ENCODE data around the gene NRF1.
"Not testable (repeated sequence)": the region's sequence is repeated elsewhere in the genome, so short reads cannot be mapped to it uniquely, and the experiment has no call there.

Gene NRF1

DNA sequence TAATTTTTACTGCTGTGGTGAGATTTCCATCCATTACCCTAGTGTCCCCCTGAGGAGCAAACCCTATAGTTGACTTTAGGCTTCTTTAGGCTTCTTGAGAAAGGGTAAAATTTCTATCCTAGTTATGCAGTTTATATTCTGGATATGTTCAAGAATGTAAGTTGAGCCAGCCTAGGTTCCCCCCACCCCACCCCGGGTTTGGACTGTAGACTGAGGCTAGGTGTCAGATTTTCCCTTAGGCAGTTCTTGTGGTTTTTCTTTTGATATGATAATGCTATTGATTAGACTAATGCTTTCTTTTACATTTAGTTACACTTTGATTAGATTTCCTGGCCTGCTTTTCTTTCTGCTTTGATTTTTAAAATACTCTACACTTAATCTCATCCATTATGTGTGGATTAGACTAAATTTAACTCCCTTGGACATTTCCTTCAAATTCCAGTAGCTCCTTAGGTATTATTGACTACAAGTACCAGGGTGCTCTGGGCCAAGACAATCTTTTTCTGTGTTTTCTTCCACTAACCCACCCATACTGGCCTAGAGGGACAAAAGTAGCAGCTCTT, 37.7 kb downstream of the NRF1 start:
- no peak for DNase-seq

DNA sequence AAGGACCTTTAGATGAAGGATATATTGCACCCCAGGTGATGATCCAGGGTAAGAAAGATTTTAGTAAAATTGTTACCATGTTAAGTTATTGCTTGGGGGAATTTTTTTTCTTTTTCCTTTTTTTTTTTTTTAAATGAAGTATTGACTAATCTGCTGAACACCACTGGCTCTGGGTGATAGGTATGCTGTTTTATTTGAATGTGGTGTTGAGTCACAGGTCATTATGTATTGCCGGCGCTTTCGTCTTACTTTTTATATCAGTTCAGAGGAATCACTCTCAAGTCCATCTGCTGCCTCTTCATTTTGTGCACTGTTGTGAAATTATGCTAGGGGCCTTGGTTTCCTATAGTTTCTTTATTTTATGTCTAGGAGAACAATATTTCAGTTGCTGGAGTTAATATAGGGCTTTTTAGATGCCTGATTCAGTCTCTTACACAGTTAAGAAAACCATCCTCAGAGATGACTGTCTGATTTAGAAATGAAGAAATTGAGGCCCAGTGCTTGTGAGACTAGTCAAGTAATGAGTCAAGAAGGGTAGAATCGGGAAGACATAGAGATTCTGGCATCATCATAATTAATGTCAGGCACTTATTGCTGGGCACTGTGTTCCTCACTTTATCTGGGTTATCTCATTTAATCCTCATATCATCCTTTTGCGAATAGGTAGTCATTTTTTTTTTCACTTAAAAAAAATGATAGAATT, 38.7 kb downstream of the NRF1 start:
- DNase-seq = no peak

DNA sequence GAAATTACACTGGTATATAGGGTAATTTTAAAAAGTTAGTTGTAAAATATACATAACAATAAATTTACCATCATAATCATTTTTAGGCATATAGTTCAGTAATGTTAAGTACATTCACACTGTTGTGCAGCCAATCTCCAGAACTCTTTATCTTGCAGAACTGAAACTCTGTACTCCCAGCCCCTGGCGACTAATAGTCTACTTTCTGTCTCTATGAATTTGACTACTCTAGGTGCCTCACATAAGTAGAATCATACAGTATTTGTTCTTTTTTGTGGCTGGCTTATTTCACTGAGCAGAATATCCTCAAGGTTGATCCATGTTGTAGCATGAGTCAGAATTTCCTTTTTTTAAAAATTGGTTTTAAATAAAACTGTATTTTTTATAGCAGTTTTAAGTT, 41.4 kb downstream of the NRF1 start:
- no peak for DNase-seq

DNA sequence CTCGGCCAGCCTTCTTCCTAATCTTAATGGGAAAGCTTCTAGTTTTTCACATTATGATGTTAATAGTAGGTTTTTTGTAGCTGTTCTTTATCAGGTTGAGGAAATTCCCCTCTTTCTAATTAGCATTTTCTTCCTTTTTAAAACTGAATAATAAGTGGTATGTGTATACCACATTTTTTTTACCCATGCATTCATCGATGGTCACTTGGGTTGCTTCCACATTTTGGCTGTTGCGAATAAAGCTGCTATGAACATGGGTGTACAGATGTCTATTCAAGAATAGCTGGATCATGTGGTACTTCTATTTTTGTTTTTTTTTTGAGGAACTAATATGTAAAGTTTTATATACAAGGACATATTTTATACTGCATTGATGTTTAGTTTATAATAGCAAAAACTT, 44.3 kb downstream of the NRF1 start:
- no peak for DNase-seq

DNA sequence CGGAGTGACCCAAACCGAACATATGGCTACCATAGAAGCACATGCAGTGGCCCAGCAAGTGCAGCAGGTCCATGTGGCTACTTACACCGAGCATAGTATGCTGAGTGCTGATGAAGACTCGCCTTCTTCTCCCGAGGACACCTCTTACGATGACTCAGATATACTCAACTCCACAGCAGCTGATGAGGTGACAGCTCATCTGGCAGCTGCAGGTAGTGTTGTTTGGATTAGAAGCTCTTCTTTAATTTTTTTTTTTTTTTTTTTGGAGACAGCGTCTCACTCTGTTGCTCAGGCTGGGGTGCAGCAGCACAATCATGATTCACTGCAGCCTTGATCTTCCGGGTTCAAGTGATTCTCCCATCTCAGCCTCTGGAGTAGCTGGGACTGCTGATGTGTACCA, 45.8 kb downstream of the NRF1 start:
- DNase-seq = no peak

DNA sequence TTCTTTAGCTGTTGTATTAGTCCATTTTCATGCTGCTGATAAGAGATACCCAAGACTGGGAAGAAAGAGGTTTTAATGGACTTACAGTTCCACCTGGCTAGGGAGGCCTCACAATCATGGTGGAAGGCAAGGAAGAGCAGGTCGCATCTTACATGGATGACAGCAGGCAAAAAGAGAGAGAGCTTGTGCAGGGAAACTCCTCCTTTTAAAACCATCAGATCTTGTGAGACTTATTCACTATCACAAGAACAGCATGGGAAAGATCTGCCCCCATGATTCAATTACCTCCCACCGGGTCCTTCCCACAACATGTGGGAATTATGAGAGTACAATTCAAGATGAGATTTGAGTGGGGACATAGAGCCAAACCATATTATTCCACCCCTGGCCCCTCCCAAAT, 48.4 kb downstream of the NRF1 start:
- DNase-seq = not testable (repeated sequence)

DNA sequence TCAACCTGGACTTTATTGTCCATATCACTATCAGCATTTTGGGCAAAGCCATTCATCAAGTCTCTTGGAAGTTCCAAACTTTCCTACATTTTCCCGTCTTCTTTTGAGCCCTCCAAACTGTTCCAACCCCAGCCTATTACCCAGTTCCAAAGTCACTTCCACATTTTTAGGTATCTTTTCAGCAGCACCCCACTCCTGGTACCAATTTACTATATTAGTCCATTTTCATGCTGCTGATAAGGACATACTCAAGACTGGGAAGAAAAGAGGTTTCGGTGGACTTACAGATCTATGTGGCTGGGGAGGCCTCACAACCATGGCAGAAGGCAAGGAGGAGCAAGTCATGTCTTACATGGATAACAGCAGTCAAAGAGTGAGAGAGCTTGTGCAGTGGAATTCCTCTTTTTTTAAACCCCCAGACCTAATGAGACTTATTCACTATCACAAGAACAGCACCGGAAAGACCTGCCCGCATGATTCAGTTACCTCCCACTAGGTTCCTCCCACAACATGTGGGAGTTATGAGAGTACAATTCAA, 50.2 kb downstream of the NRF1 start:
- no peak for DNase-seq

DNA sequence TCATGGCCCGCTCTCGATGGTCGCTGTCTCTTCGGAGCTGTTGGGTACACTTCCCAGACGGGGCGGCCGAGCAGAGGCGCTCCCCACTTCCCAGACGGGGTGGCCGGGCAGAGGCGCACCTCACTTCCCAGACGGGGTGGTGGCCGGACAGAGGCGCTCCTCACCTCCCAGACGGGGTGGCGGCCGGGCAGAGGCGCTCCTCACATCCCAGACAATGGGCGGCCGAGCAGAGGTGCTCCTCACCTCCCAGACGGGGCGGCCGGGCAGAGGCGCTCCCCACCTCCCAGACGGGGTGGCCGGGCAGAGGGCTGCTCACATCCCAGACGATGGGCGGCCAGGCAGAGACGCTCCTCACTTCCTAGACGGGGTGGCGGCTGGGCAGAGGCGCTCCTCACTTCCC, 51.7 kb downstream of the NRF1 start:
- not testable (repeated sequence) for DNase-seq

DNA sequence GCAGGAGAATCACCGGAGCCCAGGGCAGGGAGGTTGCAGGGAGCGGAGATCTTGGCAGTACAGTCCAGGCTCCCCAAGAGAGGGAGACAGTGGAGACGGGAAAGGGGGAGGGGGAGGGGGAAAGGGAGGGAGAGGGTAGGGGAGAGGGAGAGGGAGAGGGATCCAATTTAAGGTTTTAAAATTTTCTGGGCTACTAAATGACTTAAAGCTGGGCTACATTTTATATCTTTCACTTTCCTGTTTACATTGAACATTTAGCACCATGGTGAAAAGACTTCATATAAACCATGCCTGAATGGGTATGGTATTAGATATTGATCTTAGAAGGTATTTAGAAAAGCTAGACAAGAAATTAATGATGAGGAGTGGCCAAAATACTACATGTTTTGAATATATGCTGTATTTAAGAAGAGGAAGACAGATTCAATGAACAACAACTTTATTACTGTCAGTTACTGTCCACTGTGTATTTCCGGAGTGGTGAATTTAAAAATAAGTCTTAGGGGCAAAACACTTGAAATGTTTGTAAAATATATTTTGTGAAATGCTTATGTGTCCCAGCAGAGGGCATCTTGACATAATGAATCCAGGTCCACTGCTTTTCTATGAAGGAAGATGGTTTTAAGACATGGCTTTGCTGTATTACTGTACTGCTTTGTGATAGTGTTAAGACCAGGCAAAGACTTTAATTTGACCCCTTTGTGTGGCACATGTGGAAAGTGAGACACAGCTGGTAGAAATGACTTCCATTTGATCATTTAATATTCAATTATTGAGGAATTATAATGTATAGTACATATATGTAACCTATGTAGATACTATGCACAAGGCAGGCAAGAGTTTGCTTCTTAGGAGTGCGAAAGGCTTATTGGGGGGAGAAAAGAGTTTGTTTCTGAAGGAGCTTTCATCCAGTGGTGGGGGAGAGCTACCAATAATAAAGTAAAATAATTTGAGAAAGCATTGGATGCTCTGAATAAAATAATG, 52.8 kb downstream of the NRF1 start:
- peak; percentile 77 for DNase-seq

DNA sequence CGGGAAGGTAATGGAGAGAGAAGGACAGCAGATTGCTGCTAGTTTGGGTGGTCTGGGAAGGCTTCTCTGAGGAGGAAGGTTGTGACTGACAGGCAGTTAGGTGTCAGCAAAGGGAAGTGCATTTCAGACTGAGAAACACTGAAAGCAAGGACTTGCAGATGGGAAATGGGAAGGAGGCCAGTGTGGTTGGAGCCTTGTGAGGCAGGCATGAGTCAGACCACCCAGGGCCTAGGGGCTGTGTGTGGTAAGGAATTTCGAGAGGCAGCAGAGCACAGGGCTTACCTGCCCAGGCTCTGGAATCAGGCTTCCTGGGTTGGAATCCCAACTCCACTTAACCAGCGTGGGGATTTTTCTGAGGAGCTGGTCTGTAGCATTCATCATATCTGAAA, 53.5 kb downstream of the NRF1 start:
- DNase-seq = peak; percentile 16

DNA sequence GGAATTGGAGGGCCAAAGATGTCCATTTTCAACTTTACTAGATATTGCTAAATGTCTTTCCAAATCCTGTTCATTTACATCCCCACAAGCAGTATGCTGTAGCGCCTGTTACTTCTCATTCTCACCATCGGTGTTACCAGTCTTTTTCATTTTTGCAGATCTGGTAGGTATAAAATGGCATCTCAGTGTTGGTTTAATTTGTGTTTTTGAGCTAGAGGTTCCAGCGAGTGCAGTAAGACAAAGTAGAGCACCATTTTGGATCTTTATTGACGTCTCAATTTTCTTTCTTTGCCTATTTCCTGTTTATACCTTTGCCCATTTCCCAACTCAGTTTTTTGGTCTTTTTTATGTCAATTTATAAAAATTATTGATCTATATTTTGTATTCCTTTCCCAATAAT, 55.6 kb downstream of the NRF1 start:
- no peak for DNase-seq

DNA sequence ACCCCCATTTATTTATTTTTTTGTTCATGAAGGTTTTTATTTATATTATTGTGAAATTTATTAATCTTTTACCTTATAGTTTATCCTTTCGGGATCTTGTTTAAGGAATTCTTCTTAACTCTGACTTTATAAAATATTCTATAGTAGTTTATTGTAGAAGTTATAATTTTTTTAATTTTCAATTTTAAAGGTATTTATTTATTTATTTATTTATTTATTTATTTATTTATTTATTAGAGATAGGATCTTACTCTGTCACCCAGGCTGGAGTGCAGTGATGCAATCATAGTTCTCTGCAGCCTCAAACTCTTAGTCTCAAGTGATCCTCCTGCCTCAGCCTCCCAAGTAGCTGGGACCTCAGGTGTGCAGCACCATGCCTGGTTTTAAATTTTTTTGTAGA, 56.0 kb downstream of the NRF1 start:
- no peak for DNase-seq

DNA sequence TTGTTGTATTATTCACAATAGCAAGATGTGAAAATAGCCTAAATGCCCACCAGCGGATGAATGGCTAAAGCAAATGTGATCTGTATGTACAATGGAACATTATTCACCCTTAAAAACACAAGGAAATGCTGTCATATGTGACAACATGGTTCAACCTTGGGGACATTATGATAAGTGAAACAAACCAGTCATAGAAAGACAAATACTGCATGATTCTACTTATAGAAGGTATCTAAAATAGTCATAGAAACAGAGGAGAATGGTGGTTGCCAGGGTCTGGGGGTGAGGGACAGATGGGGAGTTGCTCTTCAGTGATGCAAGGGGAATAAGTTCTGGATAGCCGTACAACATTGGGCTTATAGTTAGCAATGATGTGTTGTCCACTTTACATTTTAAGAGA, 58.4 kb downstream of the NRF1 start:
- no peak for DNase-seq

DNA sequence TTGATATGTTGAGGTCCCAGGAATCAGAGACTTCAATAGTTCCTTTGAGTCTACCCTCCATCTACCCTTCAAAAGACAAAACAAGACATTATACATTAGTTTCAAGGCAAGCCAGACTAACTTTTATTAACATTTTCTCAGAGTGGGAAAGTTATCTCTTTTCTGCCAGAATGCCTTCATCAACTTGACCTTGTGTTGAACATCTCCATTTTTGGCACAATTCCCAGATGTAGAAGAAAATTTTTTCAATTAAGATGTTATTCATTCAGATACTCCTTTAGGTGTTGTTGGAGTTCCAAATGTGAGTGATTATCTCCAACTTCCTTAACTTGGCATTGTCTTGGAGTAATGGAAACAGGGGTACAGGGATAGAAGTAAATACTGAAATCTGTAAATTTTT, 59.1 kb downstream of the NRF1 start:
- DNase-seq = peak; percentile 10

DNA sequence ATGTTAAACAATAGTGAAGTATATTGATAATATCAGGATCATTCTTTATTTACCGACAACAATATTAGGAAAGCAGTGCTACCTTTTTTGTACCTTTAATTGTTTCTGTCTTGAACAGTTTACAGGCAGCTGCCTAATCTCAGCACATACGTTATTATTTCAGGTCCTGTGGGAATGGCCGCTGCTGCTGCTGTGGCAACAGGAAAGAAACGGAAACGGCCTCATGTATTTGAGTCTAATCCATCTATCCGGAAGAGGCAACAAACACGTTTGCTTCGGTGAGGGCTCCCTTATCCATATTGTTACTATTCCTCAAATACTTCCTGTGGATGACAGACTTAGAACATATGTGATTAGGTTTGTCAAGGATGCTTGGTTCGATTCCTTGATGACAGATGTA, 59.7 kb downstream of the NRF1 start:
- peak; percentile 7 for DNase-seq

DNA sequence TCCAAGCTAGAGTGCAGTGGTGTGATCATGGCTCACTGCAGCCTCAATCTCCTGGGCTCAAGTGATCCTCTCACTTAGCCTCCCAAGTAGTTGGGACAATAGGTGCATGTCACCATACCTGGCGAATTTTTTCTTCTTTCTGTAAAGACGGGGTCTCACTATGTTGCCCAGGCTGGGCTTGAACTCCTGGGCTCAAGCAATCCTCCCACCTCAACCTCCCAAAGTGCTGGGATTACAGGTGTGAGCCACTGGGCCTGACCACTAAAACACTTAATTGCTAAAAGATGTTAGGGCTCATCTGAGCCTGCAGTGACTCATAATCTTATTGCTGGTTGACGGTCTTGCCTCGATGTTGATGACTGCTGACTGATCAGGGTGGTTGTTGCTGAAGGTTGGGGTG, 63.0 kb downstream of the NRF1 start:
- not testable (repeated sequence) for DNase-seq

DNA sequence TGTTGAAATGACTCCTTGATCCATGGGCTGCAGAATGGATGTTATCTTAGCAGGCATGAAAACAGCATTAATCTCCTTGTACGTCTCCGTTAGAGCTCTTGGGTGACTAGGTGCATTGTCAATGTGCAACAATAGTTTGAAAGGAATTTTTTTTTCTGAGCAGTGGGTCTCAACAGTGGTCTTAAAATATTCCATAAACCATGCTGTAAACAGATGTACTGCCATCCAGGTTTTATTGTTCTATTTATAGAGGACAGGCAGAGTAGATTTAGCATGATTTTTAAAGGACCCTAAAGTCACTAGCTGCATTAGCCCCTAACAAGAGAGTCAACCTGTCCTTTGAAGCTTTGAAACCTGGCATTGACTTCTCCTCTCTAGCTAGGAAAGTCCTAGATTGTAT, 64.0 kb downstream of the NRF1 start:
- no peak for DNase-seq

DNA sequence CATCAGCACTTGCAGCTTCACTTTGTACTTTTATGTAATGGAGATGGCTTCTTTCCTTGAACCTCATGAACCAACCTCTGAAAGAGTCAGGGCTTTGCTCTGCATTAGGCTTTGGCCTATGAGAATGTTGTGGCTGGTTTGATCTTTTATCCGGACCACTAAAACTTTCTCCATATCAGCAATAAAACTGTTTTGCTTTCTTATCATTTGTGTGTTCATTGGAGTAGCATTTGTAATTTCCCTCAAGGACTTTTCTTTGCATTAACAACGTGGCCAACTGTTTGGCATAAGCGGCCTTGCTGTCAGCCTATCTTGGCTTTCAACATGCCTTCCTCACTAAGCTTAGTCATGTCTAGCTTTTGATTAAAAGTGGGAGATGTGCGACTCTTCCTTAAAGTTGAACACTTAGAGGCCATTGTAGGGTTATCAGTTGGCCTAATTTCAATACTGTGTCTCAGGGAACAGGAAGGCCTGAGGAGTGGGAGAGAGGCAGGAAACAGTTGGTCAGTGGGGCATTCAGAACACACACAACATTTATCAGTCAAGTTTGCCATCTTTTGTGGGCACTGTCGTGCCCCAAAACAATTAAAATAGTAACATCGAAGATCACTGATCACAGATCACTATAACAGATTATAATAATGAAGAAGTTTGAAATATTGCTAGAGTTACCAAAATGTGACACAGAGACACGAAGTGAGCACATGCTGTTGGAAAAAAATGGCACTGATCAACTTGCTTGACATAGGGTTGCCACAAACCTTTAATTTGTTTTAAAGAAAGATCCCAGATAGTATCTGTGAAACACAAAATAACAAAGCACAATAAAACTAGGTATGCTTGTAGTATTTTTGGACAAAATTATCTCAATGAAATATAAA, 64.7 kb downstream of the NRF1 start:
- DNase-seq = no peak

DNA sequence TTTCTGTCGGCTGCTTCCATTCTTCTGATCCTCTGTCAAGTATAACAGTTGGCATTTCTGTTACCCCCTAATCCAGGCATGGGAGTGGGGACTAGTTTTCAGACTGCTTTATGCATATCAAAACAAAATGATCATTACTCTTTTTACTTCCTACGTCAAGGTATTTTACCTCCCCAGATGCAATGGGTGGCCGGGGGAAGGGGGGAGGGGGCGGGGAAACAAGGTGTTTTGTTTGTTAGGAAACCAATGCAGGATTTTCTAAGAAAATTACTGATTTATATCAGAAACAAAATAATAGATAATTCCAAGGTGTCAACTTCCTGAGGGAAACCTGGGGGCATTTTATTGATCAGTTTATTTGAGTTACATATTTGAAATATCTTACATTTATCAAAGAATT, 66.3 kb downstream of the NRF1 start:
- DNase-seq = no peak

DNA sequence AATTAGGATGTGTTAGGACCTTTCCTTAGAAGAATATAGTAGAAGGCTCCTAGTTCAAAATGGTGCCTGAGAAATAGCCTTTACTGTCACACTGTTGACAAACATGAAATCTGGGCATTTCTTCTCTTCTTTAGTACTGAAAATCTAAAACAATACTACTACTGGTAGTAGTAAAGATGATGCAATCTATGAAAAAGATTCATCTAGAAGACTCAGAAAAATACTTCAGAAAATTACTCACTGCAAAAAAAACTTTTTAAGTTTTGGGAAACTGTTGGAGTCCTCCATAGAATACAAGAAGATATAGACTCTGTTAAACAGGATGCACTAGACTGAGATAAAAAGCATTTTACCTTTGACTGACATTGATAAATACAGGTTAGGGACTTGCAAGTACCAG, 67.1 kb downstream of the NRF1 start:
- DNase-seq = no peak

DNA sequence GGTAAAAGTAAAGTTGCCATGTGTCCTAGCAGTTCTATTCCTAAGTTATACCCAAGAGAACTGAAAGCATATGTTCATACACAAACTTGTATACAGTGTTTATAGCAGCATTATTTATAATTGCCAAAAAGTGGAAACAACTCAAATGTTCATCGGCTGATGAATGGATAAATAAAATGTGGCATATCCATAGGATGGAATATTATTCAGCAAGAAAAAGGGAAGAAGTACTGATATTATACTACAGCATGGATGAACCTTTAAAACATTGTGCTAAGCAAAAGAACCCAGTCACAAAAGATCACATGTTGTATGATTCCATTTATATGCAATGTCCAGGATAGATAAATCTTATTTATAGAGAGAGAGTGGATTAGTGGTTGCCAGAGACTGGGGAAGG, 68.9 kb downstream of the NRF1 start:
- DNase-seq = no peak

DNA sequence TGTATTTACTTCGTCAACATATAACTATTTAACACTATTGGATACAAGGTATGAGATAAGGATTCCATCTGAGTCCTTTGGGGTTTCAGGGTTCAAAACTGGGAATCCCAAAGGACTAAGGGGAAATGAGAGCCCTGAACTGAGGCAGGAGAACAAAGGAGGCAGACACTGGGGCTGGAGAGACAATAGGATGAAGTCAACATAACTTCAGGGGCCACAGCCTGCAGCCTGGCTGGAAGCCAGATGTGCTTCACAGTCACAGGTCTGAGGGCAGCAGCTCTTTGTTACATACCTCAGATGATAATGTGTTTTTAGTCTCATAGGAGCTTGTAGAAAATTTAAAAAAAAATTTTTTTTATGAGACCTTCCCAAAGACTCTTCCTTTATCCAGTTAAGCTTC, 73.3 kb downstream of the NRF1 start:
- peak; percentile 81 for DNase-seq

DNA sequence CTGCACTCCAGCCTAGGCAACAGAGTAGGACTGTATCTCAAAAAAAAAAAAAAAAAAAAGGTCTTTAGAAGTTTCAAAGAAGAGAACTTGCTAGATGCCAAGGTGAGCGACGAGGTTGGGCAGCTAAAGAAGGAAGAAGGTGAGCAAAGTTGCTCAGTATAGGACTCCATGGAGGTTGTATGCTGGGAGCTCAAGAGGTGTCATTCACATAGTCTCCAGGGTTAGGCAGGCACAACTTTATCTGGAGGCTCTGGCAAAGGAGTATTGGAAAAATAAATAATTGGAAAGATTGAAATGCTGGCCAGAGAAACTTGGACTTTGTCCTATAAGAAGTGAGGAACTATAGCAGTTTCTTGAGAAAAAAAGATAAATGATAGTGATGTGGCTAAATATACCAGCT, 74.5 kb downstream of the NRF1 start:
- no peak for DNase-seq
